ENCODE measurements around the gene PPIL3. TPM values are rescaled to one million over a fixed set of nuclear protein-coding genes. Genes with fewer than 3 reads are reported as not detected.
A peak's percentile ranks its signal among the peaks of the same experiment; 100 is the strongest.

Gene PPIL3
- total RNA-seq: 55.5 and 57.9 TPM in 2 replicates
- total RNA-seq (2013): 44.2 TPM
- 36.2 and 61.4 TPM in 2 replicates for polyA plus RNA-seq
- 12.8 and 26.0 TPM in 2 replicates for polyA minus RNA-seq

DNA sequence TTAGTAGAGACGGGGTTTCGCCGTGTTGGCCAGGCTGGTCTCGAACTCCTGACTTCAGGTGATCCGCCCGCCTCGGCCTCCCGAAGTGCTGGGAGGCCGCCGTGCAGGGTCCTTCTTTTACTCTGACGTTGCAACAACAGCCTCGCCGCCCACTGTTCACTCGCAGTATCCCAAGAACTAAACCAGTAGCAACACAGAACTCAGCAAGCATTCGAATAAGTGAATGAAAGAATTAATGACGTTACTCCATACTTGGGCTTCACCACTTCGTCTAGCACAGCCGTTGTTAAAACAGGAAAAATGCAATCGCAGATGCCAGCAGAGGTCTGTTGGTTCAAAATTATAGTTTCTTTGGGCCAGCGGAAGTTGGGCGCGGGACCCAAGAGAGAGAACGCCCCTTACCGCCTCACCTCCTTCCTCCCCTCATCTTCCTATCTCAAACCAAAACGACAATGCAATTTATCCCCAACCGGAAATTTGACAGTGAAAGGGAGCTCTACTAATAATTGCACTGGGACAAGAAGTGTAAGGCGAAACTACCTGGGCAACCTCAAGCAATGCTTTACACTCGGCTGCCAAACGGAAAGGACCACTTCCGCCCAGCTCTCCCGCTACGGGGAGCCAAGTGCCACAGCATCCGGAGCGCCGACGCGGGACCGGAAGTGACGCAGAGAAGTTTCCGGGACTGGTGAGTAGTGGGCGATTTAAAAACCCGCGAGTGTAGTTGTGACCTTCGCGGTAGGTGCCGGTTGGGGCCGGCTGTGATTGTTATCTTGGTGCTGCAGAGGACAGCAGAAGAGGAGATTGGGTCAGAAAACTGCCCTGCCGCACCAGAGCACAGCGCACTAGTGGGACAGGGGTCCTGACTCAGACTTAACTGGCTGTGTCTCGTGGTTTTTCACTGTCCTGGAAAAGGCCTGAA is at the start of gene PPIL3, which contains the start of gene NIF3L1:
Gene PPIL3 (minus strand): TSS at position 374 of the 922 bp plus-strand sequence. CDS start 1,462 bp downstream, outside the sequence.
Gene NIF3L1 (plus strand): TSS at position 668 of the 922 bp plus-strand sequence. CDS start 2,573 bp downstream, outside the sequence.
- Histone ChIP-seq H4K20me1 (ENCODE audit: control insufficient read depth, insufficient read depth, low read length, poor library complexity, severe bottlenecking) (no peaks in the 10 kb centered on the region), H3K4me1 (ENCODE audit: control insufficient read depth in 2 of 2, insufficient read depth in 2 of 2, low read length in 2 of 2) (peaks cover 15 to 28% of the 10 kb centered on the region in 2 donors), H2AFZ (ENCODE audit: insufficient read depth, low read depth, low read length, poor library complexity, severe bottlenecking) (peak within 1 kb of the TSS; percentile 86), H3K27ac (ENCODE audit: low read length in 2 of 2) (peak within 1 kb of the TSS; percentile 90 to 93), H3K27me3 (replicated peaks in 1 of 4; ENCODE audit: control extremely low read depth in 1 of 4, control insufficient read depth in 3 of 4, insufficient read depth in 4 of 4, low read length in 3 of 4) (no peaks in the 10 kb centered on the region), H3K9ac (ENCODE audit: low read length) (peak within 1 kb of the TSS; percentile 72), H3K4me3 (ENCODE audit: control extremely low read depth in 1 of 5, extremely low read depth in 1 of 5, insufficient read depth in 1 of 5, low read depth in 2 of 5, low read length in 4 of 5) (peak within 1 kb of the TSS; percentile 76 to 99 (median 87)), H3K9me3 (ENCODE audit: control extremely low read depth in 1 of 3, control insufficient read depth in 2 of 3, insufficient read depth in 1 of 3, low read length in 2 of 3) (no peaks in the 10 kb centered on the region), H3K4me2 (replicated peaks; ENCODE audit: low read depth, low read length, poor library complexity, severe bottlenecking) (peak within 1 kb of the TSS; percentile 73), H3K79me2 (ENCODE audit: control insufficient read depth, insufficient read depth, low read length) (peaks cover 64% of the 10 kb centered on the region), H3K36me3 (replicated peaks in 1 of 2; ENCODE audit: control extremely low read depth in 1 of 2, control insufficient read depth in 1 of 2, extremely low read depth in 1 of 2, insufficient read depth in 2 of 2, low read length in 1 of 2) (peaks cover 0 to 33% of the 10 kb centered on the region in 2 experiments)
- ChIA-PET CTCF (interaction anchor here (1.0 to 2.1 kb wide), 11 partner anchors 12 to 562 kb away, joined by 3 to 13 read pairs (median 6); partner anchors contain the start of genes CLK1, ORC2, STRADB and TRAK2), POLR2A (interaction anchor here (0.6 to 2.0 kb wide), 8 partner anchors 25 to 1376 kb away, joined by 3 to 54 read pairs (median 5); partner anchors contain the start of genes CFLAR, CLK1, ORC2 and STRADB)
- Mint-ChIP-seq H3K4me3 (peak within 1 kb of the TSS; percentile 95), H3K4me1 (peaks cover 43% of the 10 kb centered on the region), H3K9me3 (ENCODE audit: insufficient read depth) (no peaks in the 10 kb centered on the region), H3K27ac (peak within 1 kb of the TSS; percentile 98), H3K27me3 (no peaks in the 10 kb centered on the region)
- DNase-seq: peak; percentile 98
- under 1% methylated on average over 39 of the region's 50 CpGs for WGBS (ENCODE audit: insufficient coverage)
- TF ChIP-seq, protein P1, sequence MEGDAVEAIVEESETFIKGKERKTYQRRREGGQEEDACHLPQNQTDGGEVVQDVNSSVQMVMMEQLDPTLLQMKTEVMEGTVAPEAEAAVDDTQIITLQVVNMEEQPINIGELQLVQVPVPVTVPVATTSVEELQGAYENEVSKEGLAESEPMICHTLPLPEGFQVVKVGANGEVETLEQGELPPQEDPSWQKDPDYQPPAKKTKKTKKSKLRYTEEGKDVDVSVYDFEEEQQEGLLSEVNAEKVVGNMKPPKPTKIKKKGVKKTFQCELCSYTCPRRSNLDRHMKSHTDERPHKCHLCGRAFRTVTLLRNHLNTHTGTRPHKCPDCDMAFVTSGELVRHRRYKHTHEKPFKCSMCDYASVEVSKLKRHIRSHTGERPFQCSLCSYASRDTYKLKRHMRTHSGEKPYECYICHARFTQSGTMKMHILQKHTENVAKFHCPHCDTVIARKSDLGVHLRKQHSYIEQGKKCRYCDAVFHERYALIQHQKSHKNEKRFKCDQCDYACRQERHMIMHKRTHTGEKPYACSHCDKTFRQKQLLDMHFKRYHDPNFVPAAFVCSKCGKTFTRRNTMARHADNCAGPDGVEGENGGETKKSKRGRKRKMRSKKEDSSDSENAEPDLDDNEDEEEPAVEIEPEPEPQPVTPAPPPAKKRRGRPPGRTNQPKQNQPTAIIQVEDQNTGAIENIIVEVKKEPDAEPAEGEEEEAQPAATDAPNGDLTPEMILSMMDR (IDR thresholded peaks at IDR 0.05): no peak
- no peak for TF ChIP-seq EZH2 (IDR thresholded peaks at IDR 0.05; ENCODE audit: borderline replicate concordance, insufficient read depth, low read depth, low read length, poor library complexity, severe bottlenecking)
- peak; percentile 81 for ATAC-seq (ENCODE audit: low read depth)
- intact Hi-C loops (cut with micrococcal nuclease): loop anchor here (1.0 to 5.0 kb wide), 11 partner anchors 12 to 932 kb away; partner anchors contain the start of genes BZW1, CASP8, CLK1 and HYCC2

All from B cell (primary cell).